RWPE2 (cell line): ENCODE data around the gene NFIX.

Source experiments
- ATAC-seq: fragments of 200-7000 bp; cut with Tn5 transposase; 3 replicates; pipeline ENCODE4 v1.9.1; 2021; ENCODE audit warnings: low read depth
- DNase-seq: peaks from one replicate; pipeline ENCODE4 v3.0.0-alpha.2; 2020; ENCODE audit warnings: low spot score
- H3K27ac ChIP-seq: fragments of 450-650 bp; 2 replicates; pipeline ENCODE4 v1.5.1; 2017; ENCODE audit warnings: mild to moderate bottlenecking; ENCODE audit not compliant: poor library complexity, severe bottlenecking
- H3K27me3 ChIP-seq: fragments of 250-450 bp; sonication (Bioruptor Pico); 2 replicates; pipeline ENCODE4 v1.5.1; 2021; ENCODE audit warnings: mild to moderate bottlenecking, moderate library complexity; ENCODE audit not compliant: insufficient read depth, poor library complexity, severe bottlenecking
- H3K36me3 ChIP-seq: fragments of 250-450 bp; sonication (Bioruptor Pico); 2 replicates; pipeline ENCODE4 v1.5.1; 2020; ENCODE audit warnings: low read depth, mild to moderate bottlenecking, moderate library complexity
- H3K4me1 ChIP-seq: fragments of 250-450 bp; sonication (Bioruptor Pico); 2 replicates; pipeline ENCODE4 v1.5.1; 2021; ENCODE audit warnings: mild to moderate bottlenecking, moderate library complexity; ENCODE audit not compliant: insufficient read depth, poor library complexity, severe bottlenecking
- H3K4me3 ChIP-seq: fragments of 250-450 bp; sonication (Bioruptor Pico); 2 replicates; pipeline ENCODE4 v1.5.1; 2021; ENCODE audit warnings: mild to moderate bottlenecking, moderate library complexity; ENCODE audit not compliant: severe bottlenecking
- H3K9me3 ChIP-seq: fragments of 250-450 bp; sonication (Bioruptor Pico); 2 replicates; pipeline ENCODE4 v1.5.1; 2021; ENCODE audit warnings: mild to moderate bottlenecking, moderate library complexity; ENCODE audit not compliant: severe bottlenecking
- CTCF ChIP-seq: fragments of 450-650 bp; IDR thresholded peaks from one replicate; pipeline ENCODE4 v1.5.1; 2017; ENCODE audit warnings: mild to moderate bottlenecking, moderate library complexity; ENCODE audit not compliant: poor library complexity, severe bottlenecking

Gene NFIX

GRCh38 chr19:13138916-13139198 is 143.6 kb downstream of the NFIX start:
- Histone ChIP-seq H3K4me1 (peaks cover 5% of the 10 kb centered on the region), H3K9me3 (no peaks in the 10 kb centered on the region), H3K27ac (no peak overlapping the region), H3K27me3 (no peaks in the 10 kb centered on the region), H3K36me3 (peaks cover 46% of the 10 kb centered on the region), H3K4me3 (no peak overlapping the region)
- no peak for TF ChIP-seq CTCF
- no peak for DNase-seq
- ATAC-seq = no peak

GRCh38 chr19:13139633-13140311 is 144.5 kb downstream of the NFIX start:
- DNase-seq = no peak
- no peak overlapping the region for H3K27ac ChIP-seq
- no peak for ATAC-seq
- H3K9me3 ChIP-seq = no peaks in the 10 kb centered on the region
- H3K4me1 ChIP-seq = peaks cover 5% of the 10 kb centered on the region
- no peaks in the 10 kb centered on the region for H3K27me3 ChIP-seq
- H3K36me3 ChIP-seq = peaks cover 55% of the 10 kb centered on the region
- H3K4me3 ChIP-seq = no peak overlapping the region
- no peak for TF ChIP-seq CTCF

GRCh38 chr19:13146763-13147563 is 151.7 kb downstream of the NFIX start:
- H3K9me3 ChIP-seq = no peaks in the 10 kb centered on the region
- H3K27me3 ChIP-seq = no peaks in the 10 kb centered on the region
- H3K4me3 ChIP-seq = no peak overlapping the region
- no peak for ATAC-seq
- no peak for DNase-seq
- no peak for TF ChIP-seq CTCF
- H3K36me3 ChIP-seq = peaks cover 29% of the 10 kb centered on the region
- peaks cover 5% of the 10 kb centered on the region for H3K4me1 ChIP-seq
- no peak overlapping the region for H3K27ac ChIP-seq
